ENCODE measurements around the gene RAI1. TPM values are rescaled to one million over a fixed set of nuclear protein-coding genes. Genes with fewer than 3 reads are reported as not detected.

Gene RAI1
- total and polyA plus RNA-seq, 2 of the 13 experiments (the other 11 are each of a cell fraction or from before 2014, with no cell fraction given), result 3.4 to 5.2 TPM

DNA sequence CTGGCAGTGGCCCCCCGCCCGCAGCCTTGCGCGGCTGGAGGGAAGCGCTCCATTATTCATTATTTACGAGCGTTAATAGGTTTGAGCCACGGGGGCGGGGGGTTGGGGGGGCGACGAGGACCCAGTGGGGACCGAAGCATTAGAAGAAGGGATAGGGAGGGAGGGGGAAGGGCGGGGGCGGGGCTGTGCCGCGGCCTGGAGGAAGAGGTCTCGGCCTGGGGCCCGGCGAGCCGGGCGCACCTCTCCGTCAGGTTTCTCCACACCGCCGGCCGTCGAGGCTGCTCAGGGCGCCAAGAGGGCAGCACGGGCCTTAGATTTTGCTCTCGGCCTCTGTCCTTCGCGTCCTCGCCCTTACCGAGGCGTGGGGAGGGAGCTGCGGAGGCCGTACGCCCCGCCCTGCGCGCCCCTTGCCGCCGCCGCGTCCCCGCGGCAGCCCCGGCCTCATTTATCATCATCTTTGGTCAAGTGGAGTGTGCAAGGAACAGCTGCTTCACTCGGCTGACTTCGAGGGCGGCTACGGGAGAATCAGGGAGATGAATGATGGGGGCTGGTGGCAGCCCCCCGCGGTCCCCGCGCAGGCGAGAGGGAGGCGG lies 101.4 kb downstream of the RAI1 start (continued):
- TF ChIP-seq, protein P1, sequence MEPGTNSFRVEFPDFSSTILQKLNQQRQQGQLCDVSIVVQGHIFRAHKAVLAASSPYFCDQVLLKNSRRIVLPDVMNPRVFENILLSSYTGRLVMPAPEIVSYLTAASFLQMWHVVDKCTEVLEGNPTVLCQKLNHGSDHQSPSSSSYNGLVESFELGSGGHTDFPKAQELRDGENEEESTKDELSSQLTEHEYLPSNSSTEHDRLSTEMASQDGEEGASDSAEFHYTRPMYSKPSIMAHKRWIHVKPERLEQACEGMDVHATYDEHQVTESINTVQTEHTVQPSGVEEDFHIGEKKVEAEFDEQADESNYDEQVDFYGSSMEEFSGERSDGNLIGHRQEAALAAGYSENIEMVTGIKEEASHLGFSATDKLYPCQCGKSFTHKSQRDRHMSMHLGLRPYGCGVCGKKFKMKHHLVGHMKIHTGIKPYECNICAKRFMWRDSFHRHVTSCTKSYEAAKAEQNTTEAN (CRISPR knock-in tag; conservative IDR thresholded peaks at IDR 0.05), result no peak
- TF ChIP-seq, protein P2, sequence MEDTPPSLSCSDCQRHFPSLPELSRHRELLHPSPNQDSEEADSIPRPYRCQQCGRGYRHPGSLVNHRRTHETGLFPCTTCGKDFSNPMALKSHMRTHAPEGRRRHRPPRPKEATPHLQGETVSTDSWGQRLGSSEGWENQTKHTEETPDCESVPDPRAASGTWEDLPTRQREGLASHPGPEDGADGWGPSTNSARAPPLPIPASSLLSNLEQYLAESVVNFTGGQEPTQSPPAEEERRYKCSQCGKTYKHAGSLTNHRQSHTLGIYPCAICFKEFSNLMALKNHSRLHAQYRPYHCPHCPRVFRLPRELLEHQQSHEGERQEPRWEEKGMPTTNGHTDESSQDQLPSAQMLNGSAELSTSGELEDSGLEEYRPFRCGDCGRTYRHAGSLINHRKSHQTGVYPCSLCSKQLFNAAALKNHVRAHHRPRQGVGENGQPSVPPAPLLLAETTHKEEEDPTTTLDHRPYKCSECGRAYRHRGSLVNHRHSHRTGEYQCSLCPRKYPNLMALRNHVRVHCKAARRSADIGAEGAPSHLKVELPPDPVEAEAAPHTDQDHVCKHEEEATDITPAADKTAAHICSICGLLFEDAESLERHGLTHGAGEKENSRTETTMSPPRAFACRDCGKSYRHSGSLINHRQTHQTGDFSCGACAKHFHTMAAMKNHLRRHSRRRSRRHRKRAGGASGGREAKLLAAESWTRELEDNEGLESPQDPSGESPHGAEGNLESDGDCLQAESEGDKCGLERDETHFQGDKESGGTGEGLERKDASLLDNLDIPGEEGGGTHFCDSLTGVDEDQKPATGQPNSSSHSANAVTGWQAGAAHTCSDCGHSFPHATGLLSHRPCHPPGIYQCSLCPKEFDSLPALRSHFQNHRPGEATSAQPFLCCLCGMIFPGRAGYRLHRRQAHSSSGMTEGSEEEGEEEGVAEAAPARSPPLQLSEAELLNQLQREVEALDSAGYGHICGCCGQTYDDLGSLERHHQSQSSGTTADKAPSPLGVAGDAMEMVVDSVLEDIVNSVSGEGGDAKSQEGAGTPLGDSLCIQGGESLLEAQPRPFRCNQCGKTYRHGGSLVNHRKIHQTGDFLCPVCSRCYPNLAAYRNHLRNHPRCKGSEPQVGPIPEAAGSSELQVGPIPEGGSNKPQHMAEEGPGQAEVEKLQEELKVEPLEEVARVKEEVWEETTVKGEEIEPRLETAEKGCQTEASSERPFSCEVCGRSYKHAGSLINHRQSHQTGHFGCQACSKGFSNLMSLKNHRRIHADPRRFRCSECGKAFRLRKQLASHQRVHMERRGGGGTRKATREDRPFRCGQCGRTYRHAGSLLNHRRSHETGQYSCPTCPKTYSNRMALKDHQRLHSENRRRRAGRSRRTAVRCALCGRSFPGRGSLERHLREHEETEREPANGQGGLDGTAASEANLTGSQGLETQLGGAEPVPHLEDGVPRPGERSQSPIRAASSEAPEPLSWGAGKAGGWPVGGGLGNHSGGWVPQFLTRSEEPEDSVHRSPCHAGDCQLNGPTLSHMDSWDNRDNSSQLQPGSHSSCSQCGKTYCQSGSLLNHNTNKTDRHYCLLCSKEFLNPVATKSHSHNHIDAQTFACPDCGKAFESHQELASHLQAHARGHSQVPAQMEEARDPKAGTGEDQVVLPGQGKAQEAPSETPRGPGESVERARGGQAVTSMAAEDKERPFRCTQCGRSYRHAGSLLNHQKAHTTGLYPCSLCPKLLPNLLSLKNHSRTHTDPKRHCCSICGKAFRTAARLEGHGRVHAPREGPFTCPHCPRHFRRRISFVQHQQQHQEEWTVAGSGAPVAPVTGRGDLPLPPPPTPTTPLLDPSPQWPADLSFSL (CRISPR knock-in tag; IDR thresholded peaks at IDR 0.05), result no peak
- TF ChIP-seq TCF7 (IDR thresholded peaks at IDR 0.05; ENCODE audit: low read depth), result no peak
- TF ChIP-seq, protein P3, sequence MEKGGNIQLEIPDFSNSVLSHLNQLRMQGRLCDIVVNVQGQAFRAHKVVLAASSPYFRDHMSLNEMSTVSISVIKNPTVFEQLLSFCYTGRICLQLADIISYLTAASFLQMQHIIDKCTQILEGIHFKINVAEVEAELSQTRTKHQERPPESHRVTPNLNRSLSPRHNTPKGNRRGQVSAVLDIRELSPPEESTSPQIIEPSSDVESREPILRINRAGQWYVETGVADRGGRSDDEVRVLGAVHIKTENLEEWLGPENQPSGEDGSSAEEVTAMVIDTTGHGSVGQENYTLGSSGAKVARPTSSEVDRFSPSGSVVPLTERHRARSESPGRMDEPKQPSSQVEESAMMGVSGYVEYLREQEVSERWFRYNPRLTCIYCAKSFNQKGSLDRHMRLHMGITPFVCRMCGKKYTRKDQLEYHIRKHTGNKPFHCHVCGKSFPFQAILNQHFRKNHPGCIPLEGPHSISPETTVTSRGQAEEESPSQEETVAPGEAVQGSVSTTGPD (CRISPR knock-in tag; IDR thresholded peaks at IDR 0.05), result no peak
- no peak for TF ChIP-seq SOX6 (IDR thresholded peaks at IDR 0.05)
- TF ChIP-seq SOX6 (CRISPR knock-in tag; IDR thresholded peaks at IDR 0.05), result no peak
- TF ChIP-seq GFI1 (CRISPR knock-in tag; IDR thresholded peaks at IDR 0.05; ENCODE audit: borderline replicate concordance), result 0 out of 2 replicates have a peak, but pooled peaks have one; percentile 15
- no peak for TF ChIP-seq KLF11 (CRISPR knock-in tag; IDR thresholded peaks at IDR 0.05)
- peak; percentile 14 for TF ChIP-seq ASH2L (IDR thresholded peaks at IDR 0.05; ENCODE audit: insufficient read length, low read depth, low read length)
- no peak for TF ChIP-seq KMT2B (CRISPR knock-in tag; IDR thresholded peaks at IDR 0.05)
- TF ChIP-seq, protein P4, sequence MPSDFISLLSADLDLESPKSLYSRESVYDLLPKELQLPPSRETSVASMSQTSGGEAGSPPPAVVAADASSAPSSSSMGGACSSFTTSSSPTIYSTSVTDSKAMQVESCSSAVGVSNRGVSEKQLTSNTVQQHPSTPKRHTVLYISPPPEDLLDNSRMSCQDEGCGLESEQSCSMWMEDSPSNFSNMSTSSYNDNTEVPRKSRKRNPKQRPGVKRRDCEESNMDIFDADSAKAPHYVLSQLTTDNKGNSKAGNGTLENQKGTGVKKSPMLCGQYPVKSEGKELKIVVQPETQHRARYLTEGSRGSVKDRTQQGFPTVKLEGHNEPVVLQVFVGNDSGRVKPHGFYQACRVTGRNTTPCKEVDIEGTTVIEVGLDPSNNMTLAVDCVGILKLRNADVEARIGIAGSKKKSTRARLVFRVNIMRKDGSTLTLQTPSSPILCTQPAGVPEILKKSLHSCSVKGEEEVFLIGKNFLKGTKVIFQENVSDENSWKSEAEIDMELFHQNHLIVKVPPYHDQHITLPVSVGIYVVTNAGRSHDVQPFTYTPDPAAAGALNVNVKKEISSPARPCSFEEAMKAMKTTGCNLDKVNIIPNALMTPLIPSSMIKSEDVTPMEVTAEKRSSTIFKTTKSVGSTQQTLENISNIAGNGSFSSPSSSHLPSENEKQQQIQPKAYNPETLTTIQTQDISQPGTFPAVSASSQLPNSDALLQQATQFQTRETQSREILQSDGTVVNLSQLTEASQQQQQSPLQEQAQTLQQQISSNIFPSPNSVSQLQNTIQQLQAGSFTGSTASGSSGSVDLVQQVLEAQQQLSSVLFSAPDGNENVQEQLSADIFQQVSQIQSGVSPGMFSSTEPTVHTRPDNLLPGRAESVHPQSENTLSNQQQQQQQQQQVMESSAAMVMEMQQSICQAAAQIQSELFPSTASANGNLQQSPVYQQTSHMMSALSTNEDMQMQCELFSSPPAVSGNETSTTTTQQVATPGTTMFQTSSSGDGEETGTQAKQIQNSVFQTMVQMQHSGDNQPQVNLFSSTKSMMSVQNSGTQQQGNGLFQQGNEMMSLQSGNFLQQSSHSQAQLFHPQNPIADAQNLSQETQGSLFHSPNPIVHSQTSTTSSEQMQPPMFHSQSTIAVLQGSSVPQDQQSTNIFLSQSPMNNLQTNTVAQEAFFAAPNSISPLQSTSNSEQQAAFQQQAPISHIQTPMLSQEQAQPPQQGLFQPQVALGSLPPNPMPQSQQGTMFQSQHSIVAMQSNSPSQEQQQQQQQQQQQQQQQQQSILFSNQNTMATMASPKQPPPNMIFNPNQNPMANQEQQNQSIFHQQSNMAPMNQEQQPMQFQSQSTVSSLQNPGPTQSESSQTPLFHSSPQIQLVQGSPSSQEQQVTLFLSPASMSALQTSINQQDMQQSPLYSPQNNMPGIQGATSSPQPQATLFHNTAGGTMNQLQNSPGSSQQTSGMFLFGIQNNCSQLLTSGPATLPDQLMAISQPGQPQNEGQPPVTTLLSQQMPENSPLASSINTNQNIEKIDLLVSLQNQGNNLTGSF (CRISPR knock-in tag; IDR thresholded peaks at IDR 0.05), result no peak
- no peak for TF ChIP-seq NFRKB (IDR thresholded peaks at IDR 0.05)
- TF ChIP-seq ZNF83 (CRISPR knock-in tag; IDR thresholded peaks at IDR 0.05; ENCODE audit: borderline replicate concordance), result no peak

Data from HepG2 (cell line).